Measurements from ENCODE around the gene TAF8.

TAF8 gene

GRCh38 chr6:42099340-42100028 is 49.2 kb downstream of the TAF8 start:
- peak in 1 of 2 donors; percentile 31 for DNase-seq (ENCODE audit: low read depth in 2 of 2)

GRCh38 chr6:42100029-42100901 is 49.9 kb downstream of the TAF8 start:
- peak; percentile 6 to 24 for DNase-seq (ENCODE audit: low read depth in 2 of 2)

GRCh38 chr6:42101186-42101657 is 50.9 kb downstream of the TAF8 start:
- no peak for DNase-seq (ENCODE audit: low read depth in 2 of 2)

GRCh38 chr6:42103216-42103615 is 52.9 kb downstream of the TAF8 start:
- DNase-seq (ENCODE audit: low read depth in 2 of 2) = no peak

- no peak for DNase-seq (ENCODE audit: low read depth in 2 of 2)
These were observed 53.4 kb downstream of the TAF8 start for GRCh38 chr6:42103753-42104094.

GRCh38 chr6:42104095-42104803 is 53.9 kb downstream of the TAF8 start:
- DNase-seq (ENCODE audit: low read depth in 2 of 2) = peak; percentile 74 to 76

- no peak for DNase-seq (ENCODE audit: low read depth in 2 of 2)
These were observed 54.4 kb downstream of the TAF8 start for GRCh38 chr6:42104804-42105125.

DNA sequence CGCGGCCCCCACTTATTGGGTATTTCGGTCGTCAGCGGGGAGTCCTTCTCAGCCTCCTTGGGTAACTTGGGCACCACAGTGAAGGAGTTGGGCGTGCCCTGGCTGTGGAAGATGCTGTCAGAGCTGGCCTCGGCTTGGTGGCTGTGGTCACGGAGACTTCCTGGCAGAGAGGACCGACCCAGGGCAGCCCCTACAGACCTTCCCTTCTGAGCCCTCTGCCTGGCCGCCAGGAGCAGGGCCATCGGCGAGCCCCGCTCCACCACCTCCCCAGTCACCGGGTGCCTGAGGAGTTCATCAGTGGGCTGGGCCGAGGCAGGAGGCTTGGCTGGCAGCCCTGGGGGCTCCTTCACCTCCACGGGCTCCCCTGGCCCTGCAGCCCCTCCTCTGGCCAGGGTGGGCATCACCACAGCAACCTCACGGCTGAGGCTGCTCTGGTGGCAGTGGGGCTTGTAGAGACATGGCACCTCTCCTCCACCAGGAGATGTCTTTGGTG is 54.9 kb downstream of the TAF8 start:
- DNase-seq (ENCODE audit: low read depth in 2 of 2) = no peak

DNA sequence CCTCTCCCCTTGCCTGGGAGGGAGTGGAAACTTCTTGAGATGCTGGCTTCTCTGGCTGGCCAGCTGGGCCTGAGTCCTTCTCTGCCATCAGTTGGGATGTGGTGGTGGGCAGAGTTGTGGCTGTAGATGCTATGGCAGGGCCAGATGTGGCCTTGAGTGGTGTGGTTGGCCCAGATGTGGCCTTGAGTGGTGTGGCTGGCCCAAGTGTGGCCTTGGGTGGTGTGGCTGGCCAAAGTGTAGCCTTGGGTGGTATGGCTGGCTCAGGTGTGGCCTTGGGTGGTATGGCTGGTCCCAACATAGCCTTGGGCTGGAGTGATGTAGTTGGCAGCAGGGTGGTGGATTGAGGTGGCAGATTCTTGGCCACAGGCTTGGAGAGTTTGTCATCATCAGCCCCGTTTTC is 55.4 kb downstream of the TAF8 start:
- no peak for DNase-seq (ENCODE audit: low read depth in 2 of 2)

DNA sequence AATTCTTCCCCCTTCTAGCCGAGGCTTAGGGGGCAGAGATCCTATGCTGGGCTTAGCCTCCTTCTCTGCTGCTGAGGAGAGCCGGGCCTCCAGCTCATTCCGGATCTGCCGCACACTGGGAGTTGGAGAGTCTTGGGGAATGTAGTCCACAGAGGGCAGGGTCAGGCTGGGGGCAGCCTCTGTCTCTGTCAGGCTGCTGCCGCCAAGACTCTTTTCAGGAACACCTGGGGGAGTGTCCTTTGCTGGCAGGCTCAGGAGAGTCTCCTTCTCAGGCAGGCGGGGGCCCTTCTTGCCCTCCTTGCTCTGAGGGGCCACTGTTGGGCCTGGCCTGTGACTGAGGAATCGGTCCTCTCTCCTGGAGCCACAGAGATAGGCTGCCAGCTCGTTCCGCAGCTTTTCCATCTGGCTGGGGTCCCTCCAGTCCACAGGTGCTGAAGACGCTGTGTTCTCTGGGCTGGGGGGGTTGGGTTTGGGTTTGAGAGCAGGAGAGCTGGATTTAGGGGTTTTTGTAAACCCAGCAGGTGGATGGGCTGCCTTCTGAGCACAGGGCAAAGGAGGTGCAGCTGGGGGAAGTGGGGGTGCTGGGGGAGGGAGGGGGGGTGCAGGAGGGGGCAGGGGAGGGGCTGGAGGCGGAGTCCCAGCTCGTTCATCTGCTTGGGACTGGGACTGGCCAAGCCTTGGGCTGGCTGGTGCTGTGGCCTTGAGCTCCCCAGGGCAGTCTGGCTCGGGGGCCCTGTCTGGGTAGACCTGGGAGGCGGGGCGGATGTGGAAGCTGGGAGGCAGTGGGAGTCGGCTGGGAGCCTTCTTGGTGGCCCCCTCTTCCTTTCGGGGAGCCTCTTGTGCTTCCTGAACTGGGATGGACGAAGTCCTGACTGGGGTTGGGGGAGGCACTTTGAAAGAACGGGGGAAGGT is 56.0 kb downstream of the TAF8 start:
- DNase-seq (ENCODE audit: low read depth in 2 of 2) = no peak

GRCh38 chr6:42108071-42108470 is 57.7 kb downstream of the TAF8 start:
- no peak for DNase-seq (ENCODE audit: low read depth in 2 of 2)

GRCh38 chr6:42110683-42111082 is 60.4 kb downstream of the TAF8 start:
- no peak for DNase-seq (ENCODE audit: low read depth in 2 of 2)

- DNase-seq (ENCODE audit: low read depth in 2 of 2) = no peak
These were observed 62.0 kb downstream of the TAF8 start for GRCh38 chr6:42112351-42112750.

DNA sequence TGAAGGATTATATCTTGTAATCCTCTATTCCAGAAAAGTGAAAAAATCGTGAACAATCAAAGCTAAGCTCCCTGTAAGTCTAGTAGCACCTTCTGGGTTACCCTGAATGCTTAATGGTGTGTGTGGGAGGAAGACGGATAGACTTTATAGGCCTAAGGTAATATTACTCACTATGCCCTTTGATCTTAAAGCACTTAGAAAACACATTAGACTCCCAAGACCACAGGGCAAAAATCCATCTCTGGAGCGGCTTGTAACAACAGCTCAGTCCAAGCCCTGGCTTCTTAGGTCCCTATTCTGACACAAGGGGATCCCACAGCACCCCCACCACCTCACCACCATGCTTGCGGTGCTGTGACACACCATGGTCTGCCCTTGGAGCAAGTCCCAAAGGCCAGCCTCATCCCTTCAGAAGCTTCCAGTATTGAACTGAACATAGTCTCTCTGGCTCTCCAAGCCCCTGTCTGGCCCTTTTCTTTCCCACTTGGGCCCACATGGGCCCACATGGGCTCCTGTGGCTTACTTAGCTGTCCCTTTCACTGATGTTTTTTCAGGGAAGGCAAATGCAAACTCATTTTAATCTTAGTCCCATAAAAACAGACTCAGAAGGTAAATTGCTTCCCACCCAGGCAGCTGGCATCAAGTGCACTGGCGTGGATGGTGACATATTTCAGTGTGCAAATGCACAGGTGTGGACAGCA is 63.8 kb downstream of the TAF8 start:
- DNase-seq (ENCODE audit: low read depth in 2 of 2) = no peak

DNA sequence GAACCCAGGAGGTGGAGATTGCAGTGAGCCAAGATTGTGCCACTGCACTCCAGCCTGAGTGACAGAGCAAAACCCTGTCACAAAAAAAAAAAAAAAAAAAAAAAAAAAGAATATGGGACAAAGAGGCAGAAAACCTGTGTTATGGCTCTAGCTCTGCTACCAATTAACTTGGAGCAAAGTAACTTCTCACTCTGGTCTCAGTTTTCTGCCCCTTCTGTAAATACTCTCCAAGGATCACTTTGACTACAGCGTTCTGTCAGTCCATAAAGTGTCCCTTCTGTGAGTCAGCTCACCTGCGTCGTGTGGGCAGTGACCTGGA is 67.5 kb downstream of the TAF8 start:
- DNase-seq (ENCODE audit: low read depth in 2 of 2) = no peak

DNA sequence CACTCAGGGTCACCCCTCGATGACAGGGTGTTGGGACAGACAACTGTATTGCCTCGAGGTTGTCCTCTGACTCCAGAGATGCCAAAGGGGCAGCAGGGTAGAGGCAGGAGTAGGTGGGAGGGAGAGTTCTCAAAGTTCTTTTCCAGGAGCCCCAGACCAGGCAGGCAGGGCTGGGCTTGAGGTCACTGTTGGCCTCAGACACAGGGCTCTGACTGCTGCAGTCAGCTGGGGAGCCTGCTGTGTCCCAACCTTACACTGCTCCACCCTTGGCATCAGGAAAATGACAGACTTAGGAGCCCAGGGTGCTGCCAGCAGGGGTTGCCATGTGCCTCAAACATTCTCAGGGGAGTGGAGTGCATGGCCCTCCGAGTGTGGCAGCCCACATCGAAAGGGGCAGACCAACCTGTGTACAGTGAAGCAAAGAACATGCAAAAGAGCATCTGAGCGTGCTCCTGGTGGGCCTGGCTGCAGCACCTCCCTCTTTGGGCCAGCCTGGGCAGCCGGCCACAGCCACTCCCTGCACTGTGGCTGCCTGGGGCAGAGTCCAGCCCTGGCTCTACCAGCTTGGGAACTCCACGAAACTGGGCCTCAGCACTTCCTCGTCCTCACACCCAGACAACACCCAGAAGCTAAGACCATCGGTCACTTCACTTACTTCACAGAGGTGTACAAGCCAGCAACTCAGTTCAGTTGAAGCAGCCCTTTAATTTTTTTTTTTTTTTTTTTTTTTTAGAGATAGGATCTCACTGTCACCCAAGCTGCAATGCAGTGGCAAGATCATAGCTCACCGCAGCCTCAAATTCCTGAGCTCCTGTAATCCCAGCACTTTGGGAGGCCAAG is 68.1 kb downstream of the TAF8 start:
- no peak for DNase-seq (ENCODE audit: low read depth in 2 of 2)

GRCh38 chr6:42120895-42121865 is 70.9 kb downstream of the TAF8 start:
- DNase-seq (ENCODE audit: low read depth in 2 of 2) = no peak

GRCh38 chr6:42123379-42124103 is 73.2 kb downstream of the TAF8 start:
- no peak for DNase-seq (ENCODE audit: low read depth in 2 of 2)

Data from stimulated activated CD4-positive, alpha-beta T cell treated with anti-CD3 and anti-CD28 coated beads, Interleukin-4, amount 100 ng/mL, for 48 hours (primary cell).